Measurements from ENCODE around the gene C13orf46.
"Not testable (repeated sequence)": the region's sequence is repeated elsewhere in the genome, so short reads cannot be mapped to it uniquely, and the experiment has no call there.

Gene C13orf46

DNA sequence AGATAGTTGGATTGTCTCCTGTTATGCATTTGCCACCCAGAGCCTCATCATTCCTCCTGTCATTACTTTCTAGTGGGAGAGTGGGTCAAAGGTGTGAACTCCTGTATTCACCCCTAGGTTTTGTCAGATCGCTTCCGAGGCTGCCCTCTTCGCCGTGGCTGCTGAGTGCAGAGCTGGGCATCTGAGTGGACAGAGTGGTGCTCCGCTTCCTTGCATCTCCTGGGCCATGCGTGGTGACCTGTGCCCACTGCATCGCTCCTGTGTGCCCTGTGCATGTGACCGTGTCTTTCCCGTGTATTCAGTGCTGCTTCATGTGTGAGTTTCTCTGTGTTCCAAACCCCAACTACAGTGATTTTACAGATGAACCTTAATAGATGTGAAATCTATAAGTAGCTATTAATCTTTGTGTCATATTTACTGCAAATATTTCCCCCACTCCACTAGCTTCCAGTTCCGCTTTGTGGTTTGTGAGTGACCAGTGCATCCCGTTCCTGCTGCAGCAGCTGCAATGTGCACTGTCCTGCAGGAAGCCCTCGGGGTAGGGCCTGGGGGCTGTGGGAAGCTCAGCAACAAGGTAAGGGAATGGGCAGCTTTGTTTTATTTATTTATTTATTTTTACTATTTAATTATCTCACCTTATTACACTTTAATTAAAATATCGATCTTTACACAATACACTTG is 53.1 kb downstream of the C13orf46 start:
- no peak for FAIRE-seq

DNA sequence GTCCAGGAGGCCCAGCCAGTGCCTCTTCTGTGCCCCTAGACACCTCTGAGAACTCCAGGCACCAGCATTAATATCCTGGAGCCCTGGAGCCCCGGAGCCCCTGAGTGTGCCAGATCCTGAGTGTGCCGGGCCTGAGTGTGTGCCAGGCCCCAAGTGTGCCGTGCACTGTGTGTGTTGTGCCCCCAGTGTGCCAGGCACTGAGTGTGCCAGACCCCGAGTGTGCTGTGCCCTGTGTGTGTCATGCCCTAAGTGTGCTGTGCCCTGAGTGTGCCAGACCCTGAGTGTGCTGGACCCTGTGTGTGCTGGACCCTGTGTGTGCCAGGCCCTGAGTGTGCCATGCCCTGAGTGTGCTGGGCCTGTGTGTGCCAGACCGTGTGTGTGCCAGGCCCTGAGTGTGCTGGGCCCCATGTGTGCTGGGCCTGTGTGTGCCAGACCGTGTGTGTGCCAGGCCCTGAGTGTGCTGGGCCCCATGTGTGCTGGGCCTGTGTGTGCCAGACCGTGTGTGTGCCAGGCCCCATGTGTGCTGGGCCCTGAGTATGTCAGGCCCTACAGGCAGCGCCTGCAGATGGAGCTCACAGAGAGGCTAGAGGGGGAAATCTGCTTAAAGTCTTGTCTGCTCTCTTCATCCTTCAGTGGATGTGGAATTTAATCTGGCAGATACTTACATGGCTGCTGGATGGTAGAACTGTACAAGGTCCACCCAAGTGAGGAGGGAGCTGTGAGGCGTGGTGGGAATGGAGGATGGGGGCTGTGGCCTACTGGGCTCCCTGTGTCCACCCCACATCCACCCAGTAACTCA is 53.9 kb downstream of the C13orf46 start:
- FAIRE-seq = no peak

DNA sequence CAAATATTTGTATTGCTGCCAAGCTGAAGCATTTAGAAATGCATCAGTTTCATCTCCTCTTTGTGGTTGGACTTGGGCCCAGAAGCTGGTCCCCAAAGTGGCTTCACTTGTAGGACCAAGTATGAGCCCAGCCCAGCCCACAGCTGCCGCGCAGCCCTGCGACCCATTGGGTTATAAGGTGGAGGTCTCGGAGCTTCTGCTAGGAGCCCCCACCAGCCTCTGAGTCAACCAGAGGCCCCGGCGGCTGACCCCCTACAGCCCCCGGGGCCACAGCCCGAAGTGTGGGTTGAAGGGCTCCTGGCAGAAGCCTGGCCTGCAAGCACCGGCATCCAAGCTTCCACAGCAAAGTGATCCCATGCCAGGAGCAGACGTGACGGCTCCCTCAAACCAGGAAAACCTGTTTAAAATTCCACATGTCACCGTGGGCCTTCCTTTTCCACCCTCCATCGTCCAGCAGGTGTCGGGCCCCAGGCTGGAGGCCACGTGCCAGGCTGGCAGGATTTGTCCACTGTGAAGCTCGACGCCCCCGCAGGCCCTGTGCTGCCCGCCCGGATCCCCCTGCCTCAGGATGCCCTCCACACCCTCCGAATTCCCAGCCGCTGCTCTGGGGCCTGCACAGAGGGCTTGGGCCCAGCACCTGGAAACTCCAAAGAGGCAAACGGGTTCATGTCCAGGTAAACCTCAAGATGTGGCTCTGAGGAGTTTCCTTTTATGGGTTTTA is 54.7 kb downstream of the C13orf46 start:
- no peak for FAIRE-seq

DNA sequence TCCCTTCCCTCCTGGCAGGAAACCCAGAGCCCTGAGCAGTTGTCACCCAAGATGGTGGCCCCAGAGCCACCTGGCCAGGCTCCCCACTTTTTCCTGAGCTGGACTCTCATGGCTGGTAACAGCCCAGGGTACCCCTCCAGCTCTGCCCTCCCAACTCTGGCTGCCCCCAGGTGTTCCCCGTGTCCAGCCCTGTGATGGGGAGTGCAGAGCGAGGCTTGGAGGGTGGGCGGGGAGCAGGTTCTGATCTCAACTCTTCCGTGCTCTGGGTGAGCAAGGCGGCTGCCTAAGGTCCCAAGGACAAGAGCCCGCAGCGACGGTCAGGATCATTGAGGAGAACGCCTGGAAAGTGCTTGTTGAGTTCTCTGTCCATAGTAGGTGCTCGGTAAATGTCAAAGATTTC is 55.3 kb downstream of the C13orf46 start:
- FAIRE-seq = no peak

DNA sequence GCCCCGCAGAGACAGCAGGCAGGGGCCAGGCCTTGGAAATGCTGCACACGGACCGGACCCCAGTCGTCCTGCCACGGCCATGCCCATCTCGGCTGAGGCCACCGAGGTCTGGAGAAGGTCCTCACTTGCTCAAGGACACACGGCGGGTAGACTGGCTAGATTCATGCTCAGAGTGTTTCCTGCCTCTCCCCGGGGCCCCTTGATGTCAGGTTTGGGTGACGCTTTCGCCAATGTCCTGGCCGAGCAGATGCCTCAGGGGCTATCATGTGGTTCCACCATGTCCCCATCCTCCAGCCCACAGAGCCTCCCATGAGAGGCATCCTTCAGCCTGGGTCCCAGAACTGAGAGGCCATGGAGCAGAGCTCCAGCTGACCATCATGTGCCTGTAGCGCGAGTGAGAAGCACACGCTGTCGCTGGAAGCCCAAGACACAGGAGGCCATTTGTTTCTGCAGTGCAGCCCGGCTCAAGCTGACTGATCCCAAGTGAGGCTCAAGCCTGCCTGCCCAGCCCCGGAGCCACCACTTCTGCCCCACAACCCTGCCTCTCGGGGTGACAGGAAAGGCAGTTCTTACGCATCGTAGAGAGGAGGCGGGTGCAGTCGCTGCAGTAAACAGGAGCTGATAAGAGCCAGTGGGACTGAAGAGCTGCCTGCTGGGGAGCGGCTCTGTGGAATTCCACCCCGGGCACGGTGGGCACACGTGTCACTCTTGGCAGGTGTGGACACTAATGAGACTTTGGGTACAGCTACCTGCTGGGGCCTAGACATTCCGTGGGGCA is 56.1 kb downstream of the C13orf46 start:
- no peak for FAIRE-seq

DNA sequence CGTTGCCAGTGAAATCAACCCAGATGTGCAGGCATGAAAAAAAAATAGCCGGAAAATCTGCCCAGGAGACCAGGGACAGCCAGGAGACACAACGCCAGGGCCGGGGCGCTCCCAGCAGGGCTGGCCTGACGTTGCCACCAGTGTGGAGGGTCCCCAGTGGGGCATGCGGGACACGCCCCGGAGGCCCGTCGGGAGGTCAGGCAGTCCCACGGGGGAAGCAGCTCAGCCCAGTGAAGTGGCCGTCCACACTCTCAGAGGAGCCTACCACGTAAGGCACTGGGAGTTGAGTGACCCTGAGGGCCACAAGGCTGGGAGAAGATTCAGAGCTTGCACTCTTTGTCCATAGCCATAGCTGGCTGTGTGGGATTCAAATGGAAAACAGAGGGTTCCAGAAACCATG is 56.8 kb downstream of the C13orf46 start:
- FAIRE-seq = no peak

DNA sequence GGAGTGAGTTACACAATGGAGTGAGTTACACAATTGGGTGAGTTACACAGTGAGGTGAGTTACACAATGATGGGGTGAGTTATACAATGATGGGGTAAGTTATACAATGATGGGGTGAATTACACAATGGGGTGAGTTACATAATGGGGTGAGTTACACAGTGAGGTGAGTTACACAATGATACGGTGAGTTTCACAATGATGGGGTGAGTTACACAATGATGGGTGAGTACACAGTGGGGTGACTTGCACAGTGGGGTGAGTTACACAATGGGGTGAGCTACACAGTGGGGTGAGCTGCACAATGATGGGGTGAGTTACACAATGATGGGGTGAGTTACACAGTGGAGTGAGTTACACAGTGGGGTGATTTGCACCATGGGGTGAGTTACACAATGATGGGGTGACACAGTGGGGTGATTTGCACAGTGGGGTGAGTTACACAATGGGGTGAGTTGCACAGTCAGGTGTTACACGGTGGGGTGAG is 57.5 kb downstream of the C13orf46 start:
- no peak for FAIRE-seq

DNA sequence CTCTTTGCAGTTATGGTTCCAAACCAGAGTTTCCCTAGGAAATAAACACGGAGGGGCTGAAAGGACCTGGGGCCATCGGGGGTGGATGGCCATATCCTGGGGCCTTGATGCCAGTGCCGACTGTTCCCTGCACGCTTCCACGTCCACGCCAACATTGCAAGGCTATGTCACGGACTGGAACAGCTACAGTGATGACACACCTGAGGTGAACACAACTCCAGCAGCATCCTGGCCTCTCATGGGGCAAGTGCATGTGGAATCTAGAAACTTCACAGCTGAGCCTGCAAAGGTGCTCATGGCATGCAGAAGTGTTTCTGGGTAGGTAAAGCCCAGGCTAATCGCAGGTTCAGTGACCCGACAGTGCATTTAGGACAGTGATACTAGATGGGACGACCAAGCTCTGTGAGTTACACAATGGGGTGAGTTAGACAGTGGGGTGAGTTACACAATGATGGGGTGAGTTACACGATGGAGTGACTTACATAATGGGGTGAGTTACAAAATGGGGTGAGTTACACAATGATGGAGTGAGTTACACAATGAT is 58.0 kb downstream of the C13orf46 start:
- FAIRE-seq = no peak

DNA sequence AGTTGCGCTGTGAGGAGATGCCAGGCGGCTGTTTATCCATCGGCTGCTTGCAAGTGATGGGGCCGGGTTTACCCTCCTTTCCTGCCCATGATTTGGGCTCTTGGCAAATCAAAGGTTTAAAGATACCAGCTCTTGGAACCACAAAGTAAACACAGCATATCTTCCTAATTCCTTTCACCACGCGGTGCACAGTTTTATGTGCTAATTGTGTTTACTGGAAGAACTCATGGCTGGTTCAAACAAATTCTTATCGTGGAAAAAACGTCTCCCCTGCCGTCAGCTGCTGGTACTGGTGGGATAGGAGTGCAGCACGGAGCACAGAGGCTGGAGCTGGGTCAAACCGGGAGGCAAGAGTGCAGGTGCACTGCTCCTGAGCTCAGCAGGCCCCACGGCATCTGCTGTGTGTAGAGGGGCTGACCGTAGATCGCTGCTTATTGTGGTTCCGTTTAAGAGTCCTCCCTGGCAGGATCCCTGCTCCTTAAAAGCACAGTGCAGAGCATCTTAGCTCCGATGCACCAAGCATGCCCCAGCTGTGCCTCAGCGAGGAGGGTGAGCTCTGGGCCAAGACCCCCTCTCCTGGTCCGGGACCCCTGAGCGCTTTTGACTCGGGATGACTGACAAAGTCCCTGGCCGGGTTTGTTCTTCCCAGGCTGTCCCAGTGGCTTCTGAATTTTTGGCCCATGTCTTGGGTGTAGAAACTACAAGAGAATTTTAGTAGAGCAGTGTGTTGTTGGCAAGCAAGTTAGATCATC is 58.7 kb downstream of the C13orf46 start:
- no peak for FAIRE-seq

DNA sequence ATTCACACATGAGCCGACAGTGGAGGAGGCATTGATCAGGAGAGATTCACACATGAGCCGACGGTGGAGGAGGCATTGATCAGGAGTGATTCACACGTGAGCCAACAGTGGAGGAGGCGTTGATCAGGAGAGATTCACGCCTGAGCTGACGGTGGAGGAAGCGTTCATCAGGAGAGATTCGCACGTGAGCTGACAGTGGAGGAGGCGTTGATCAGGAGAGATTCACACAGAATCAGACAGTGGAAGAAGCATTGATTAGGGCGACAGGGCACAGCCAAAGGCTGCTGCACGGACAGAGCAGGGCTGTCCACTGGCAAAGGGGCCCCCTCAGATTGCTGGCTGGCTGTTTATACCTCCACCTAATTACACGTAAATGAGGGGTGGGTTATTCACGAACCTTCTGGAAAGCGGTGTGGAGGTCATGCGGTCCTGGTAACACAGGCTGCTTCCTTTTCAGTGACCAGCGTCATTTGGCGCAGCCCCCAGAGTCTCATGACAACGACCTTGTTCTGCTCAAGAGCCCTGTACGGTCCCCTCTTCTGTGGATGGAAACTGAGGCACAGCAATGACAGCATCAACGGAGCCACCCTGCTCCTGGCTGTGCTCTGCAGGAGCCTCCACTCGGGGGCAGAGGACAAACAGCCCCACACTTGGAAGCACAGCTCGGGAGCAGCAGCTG is 59.4 kb downstream of the C13orf46 start:
- FAIRE-seq = no peak

DNA sequence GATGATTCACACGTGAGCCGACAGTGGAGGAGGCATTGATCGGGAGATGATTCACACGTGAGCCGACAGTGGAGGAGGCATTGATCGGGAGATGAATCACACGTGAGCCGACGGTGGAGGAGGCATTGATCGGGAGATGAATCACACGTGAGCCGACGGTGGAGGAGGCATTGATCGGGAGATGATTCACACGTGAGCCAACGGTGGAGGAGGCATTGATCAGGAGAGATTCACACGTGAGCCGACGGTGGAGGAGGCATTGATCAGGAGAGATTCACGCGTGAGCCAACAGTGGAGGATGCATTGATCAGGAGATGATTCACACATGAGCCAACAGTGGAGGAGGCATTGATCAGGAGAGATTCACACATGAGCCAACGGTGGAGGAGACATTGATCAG is 60.0 kb downstream of the C13orf46 start:
- not testable (repeated sequence) for FAIRE-seq

DNA sequence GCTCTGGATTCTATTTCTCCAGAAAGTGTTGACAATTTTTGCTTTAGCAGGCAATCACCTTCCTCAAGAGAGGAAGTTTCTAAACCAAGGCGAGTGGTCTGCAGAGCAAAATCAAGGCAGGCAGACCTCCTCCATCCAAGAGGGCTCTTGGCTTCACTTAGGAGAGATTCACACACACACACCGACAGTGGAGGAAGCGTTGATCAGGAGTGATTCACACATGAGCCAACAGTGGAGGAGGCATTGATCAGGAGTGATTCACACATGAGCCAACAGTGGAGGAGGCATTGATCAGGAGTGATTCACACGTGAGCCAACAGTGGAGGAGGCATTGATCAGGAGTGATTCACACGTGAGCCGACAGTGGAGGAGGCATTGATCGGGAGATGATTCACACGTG is 60.5 kb downstream of the C13orf46 start:
- FAIRE-seq = not testable (repeated sequence)

DNA sequence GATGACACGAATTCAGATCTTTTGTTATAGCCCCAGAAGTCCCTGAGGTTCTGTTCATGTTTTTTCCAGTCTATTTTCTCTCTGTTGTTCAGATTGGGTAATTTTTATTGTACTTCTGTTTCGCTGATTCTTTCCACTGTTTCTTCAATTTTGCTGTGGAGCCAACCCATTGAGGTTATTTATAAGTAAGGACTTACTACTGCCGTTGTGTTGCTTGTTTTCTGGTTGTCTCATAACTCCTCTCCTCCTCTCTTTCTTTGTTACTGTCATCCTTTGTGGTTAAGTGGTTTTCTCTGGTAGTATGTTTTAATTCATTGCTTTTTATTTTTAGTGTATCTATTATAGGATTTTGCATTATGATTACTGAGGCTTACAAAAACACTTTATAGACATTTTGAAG is 61.3 kb downstream of the C13orf46 start:
- FAIRE-seq = no peak

DNA sequence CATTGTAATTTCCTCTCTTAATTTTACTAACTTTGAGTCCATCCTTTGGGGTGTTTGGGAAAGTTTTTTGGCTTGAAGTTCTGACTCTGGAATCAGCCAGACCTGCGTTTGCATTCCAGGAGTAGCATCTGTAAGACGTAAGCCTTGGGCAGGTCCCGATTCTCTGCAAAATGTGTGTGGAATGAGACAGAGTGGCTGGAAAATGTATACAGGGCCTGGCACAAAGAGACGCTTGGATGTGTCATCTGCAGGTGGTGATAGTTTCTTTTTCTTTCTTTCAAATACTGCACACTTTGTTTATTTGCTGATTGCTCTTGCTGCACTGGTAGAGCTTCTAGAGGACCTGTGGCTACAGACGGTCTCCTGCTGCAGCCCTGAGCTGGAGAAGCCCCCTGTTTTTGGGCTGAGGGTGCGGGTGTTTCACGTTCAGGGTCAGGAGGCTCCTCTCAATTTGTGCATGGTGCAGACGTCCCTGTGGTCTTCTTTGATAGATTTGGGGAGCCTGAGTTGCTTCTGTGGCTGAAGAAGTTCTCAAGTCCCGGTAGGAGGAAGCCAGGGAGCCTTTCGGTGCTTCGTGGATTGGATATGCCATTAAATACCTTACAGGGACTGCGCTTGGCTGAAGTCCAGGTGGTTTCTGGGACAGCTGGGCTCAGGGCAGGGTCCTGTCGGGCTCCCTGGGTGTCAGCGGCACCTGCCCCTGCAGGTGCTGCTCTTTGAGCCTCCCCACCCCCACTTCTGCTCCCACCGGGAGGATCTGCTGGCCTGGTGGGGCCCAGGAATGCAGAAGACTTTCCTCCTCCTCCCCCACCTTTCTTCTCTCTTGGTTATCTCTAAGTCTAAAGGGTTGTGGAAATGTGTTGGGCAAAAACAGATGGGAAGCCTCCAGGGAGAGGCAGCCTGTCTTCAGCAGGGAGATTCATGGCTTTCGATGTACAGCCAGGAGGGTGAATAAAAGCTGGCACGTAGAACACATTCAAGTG is 66.0 kb downstream of the C13orf46 start:
- no peak for FAIRE-seq

DNA sequence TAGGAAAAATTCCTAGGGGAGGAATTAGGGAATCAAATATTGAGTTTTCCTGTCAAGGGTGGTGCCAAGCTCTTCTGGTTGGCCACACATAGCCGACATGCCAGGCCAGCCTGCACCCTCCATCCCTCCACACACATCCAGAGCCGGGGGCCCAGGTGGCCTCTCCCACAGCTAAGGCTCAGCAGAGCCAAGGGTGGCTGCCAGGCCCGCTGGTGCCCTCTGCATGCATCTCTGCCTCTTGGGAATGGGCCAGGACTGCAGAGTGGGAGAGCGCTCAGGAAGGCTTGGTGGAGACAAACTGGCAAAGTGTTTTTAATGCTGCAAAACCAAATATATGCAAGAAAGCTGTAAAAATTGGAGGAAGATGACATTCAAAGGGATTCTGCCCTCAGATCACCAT is 67.3 kb downstream of the C13orf46 start:
- no peak for FAIRE-seq

DNA sequence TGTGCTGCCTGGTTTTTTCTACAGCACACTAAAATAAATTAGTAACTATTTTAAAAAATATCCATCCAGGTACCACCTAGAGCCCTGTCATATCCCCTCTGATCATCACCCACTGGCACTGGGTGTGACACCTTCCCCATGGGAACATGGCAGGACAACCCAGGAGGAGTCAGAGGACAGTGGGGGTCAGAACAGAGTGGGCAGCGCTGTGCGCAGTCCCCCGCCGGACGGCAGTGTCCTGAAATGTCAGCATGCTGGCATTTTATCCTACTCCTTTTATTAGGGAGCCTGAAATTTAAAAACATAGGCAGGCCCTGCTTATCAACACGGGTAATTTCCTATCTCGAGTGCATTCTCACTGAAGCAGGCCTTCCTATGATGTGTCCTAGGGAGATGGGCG is 67.9 kb downstream of the C13orf46 start:
- no peak for FAIRE-seq

DNA sequence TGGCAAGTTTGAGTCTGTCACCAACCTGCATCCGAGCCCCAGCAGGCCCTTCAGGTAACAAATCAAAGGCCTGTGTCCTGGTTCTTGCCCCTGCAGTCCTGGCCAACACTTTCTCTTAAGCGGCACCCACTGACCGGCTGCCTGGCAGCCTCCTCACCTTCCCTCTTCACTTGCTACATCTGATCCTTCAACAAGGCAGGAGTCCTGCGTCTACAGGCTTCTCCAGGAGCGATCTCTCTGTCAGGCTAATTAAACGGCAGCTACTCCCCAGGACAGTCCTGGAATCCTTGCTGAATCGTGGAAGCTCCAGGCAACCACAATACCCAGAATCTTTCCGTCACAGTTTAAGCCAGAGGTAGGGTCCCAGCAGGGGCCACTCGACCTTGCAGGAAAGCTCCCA is 68.9 kb downstream of the C13orf46 start:
- FAIRE-seq = no peak

DNA sequence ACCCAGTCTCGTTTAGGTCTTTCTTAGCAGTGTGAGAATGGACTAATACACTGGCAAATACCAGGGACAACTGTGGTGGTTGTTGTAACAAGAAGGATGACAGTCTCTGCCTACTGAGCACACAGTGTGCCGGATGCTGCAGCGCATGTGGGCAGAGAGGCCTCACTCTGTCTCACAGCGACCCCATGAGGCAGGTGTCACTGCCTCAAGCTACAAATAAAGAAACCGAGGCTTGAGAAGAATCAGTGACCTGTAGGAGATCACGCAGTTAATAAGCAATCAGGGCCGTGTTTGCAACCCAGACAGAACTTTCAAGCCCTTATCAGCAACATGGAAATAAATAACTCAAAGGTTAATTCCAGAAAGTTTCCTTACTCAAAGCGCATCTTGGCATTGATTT is 69.5 kb downstream of the C13orf46 start:
- no peak for FAIRE-seq

DNA sequence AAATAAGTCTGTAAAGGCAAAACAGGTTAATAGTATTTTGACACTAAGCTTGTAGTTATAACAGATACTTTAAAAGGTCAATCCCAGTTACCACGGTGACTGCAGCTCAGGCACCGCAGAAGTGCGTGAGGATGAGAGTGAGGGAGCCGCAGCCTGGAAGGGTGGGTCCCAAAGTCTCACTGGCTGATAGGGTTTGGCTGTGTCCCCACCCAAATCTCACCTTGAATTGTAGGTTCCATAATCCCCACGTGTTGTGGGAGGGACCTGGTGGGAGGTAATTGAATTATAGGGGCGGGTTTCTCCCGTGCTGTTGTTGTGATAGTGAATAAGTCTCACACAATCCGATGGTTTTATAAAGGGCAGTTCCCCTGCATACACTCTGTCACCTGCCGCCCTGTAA is 70.0 kb downstream of the C13orf46 start:
- FAIRE-seq = no peak

Measured in TTC549 (cell line).